GM19193 (cell line): ENCODE measurements around the gene KRT13.

ENCODE experiments used
- POLR2A ChIP-seq: IDR thresholded peaks from 4 replicates; pipeline ENCODE4 v1.6.1; 2011; ENCODE audit not compliant: insufficient read depth, insufficient read length; ENCODE audit errors: extremely low read depth

Gene KRT13

DNA sequence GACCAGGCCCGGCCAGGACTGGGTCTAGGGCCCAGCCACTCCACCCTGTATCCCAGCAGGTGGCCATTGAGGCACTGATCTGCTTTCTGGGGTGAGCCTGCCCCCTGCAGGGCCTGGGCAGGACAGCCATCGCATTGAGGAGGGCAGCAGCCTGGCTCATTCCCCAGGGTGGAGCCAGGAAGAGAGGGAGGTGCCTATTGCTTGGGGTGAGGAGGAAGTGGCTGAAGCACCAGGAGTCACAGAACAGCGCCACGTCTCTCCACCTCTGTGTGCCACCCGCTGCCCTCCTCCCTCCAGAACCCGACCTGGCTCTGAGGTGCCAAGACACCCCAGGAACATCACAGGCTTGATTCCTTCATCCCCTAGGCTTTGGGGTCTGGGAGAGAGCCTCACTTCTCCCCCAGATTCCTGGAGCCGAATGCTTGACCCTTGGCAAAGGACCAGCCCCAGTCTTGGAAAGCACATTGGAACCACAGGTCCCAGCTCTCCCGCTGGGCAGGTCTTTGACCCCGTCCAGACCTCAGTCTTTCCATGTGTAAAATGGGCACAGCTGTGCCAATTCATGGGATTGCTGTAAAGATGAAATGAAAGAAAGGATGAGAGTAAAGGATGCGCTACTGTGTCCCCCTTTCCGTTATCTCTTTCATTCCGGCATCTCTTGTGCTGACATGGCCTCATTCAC is 8.5 kb downstream of the KRT13 start:
- TF ChIP-seq POLR2A = no peak

DNA sequence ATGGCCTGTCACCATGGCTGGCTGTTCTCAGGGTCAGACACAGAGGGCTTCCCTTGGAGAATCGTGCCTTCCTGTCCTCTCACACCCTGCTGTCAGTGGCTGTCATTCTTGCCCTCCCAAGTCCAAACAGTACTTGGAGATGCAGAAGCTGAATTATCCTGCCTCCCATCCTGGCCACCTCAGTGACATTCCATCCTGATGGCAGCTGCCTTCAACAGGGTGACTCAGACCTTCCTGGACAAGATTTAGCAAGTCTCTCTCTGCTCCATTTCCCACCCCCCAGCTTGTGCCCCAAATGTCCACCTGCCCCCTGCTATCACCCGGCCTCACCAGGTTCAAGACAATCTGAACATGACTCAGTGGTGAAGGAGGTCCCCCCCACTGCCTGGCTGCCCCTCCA is 10.9 kb downstream of the KRT13 start:
- no peak for TF ChIP-seq POLR2A

GRCh38 chr17:41492771-41493170 is 12.6 kb downstream of the KRT13 start:
- TF ChIP-seq POLR2A = no peak

DNA sequence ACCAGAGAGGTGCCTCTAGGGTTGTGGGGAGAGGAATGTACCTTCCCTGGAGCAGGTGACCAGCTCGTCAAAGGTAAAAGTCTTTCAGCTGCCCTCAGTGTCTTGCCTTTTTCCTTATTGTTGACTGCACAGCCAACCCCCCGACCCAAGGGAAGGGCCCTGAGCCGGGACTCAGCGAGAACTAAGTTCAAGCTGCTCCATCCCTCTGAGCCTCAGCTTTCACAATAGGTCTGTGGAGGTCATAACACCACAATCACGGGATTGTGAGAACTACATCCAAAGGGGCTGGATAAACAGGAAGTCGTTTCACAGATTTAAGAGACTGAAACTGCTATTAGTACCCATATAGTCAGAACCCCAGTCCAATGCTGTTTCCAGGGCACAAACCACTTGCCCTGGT is 13.1 kb downstream of the KRT13 start:
- TF ChIP-seq POLR2A = no peak

DNA sequence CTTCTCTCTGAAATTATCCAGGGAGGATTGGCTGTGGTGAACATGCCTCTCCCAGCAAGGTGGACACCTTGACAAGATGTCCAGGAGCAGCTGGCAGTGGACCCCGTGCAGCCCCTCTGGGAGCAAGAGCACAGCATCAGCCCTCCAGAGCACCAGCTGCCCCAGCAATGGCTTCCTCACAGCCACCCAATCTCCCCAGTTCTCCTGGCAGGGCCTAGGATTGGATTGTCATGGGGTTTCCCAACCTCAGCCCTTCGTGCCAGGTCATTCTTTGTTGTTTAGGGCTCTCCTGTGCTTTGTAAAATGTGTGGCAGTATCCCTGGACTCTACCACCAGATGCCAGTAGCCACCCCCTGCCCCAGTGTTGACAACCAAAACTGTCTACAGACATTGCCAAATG is 13.9 kb downstream of the KRT13 start:
- no peak for TF ChIP-seq POLR2A

DNA sequence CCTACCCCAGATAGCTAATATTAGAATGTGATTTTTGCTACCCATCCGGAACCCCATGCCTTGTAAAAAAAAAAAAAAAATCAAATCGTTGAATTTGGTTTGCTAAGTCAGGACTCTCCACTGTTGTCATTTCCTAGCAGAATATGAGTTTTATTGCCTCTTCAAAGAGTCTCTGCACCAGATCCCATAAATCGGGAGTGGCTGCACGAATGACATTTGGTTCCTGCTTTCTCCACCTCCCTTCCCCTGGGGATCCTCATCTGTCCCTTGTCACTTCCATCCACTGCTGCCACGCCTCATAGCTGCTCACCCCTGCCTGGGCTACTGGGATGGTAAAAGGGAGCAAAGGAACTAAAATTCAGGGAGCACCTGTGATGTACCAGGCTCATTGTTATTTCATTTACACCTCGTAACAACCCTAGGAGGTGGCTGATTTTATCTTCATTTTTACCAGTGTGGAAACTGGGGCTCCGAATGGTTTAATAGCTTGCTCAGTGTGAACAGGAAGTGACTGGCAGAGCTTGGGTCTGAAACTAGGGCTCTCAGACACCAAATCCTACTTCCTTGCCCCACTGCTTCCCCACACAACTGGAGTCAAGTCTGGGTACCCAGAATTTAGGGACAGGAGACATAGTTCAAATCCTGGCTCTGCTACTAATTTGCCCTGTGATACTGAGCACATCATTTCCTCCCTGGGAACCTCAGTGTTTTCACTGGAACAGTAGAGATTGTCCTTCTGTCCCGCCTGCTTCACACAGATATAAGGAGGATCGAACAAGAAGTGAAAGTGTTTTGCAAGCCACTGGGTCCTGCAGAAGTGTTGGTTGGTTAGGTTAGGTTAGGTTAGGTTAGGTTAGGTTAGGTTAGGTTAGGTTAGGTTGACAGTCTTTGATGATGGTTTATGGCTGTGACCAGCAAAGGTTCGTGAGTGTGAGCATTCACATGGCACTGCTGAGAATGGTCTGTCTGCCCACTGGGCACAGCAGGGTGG is 15.1 kb downstream of the KRT13 start:
- no peak for TF ChIP-seq POLR2A

GRCh38 chr17:41489531-41489930 is 15.9 kb downstream of the KRT13 start, which contains the start of gene KRT36:
Gene KRT36 (minus strand): TSS chr17:41489910. CDS start chr17:41489864, 46 bp downstream.
- no peak for TF ChIP-seq POLR2A

DNA sequence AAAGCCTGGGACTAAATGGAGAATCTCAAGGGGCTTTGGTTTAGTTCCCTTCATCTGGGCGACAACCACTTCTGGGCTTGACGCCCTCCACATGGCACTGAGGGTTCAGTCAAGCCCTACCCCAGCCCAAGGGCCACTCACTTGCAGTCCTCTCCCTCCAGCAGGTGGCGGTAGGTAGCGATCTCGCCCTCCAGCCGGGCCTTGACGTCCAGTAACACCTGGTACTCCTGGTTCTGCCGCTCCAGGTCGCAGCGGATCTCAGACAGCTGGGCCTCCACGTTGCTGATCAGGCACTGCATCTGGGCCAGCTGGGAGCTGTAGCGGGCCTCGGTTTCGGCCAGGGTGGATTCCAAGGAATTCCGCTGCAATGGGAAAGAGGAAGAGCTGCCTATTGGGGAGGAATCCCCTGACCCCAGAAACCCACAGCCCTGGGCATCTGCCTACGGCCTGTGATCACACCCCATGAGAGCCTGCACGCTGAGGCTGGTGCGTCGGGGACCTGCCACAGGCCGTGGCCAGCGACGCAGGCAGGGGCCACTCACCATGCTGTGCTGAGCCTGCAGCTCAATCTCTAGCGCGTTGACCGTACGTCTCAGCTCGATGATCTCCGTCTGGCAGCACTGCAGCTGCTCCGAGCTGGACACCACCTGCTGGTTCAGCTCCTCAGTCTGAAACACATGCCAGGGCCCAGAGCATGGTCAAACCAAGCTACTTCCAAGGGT is 18.4 kb downstream of the KRT13 start:
- no peak for TF ChIP-seq POLR2A

DNA sequence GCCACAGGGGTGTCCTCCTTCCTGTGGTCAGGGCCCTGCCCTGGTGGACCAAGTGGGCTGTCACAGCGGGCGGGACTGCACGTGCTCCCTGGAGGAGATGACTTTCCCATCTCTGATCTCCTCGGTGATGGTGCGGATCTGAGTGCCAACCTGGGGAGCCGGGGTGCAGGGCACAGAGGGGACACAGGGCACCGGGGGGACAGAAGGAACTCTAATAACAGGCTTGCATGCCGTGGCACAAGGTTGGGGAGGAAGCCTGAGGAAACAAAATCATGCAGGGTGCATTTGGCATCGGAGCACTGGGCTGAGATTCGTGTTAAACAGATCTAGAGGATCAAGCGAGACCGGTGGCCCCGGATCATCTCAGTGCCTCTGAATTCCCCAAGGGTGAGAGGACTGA is 19.1 kb downstream of the KRT13 start:
- no peak for TF ChIP-seq POLR2A

- TF ChIP-seq POLR2A = no peak
These were observed 20.2 kb downstream of the KRT13 start for GRCh38 chr17:41484920-41485904.

DNA sequence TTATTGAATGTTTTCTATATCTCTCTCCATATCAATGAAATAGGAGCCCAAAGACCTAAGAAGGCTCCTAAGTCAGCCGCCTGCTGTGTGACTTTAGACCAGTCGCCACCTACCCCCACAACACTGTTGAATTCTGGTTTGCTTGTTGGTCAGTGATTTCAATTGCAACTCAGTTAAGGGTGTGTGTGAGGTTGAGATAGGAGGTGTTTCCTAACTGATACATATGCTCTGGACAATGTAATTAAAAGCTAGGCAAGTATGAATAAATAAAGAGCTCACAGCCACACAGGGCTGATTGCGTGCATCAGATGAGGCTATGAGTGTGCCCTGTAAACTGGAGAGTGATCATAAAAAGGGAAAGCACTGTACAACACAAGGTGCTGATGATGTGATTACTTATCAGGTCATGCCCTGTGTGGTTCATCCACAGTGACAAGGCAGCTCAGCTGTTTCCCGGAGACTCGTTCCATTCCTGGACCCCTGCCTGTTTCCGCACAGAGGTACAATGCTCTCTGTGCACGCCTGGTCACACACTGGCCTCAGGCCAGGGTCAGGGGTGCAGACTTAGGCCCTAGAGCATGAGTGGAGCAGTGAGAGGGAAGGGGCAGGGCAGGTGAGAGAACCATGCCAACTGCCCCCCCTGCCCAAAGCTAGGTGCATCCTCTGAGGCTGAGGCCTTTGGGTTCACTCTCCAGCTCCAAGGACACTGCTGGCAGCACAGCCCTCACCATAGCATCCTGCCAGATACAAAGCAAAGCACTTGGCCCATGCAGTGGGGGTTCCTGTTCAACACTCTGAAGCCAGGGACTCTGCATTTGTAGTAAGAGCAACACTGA is 21.2 kb downstream of the KRT13 start:
- no peak for TF ChIP-seq POLR2A

- TF ChIP-seq POLR2A = no peak
These were observed 21.9 kb downstream of the KRT13 start for GRCh38 chr17:41483531-41483930.

DNA sequence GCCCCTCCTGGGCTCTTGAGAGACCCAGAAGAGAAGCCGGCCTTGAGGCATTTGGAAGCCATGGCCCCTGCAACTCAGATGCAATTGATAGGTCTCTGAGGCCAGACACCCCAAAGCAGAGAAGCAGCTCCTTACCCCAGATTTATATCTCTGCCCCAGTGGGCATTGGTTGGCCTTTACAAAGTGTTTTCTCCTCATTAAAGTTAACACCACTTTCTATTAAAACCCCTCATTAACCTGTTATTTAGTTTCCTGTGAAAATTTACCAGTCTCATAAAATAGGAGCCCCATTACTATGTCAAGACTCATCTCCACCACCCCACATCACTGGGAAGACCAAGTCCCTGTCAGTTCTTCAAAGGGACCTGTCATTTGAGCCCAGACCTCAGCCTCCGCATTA is 24.4 kb downstream of the KRT13 start, which contains the start of gene KRT35:
Gene KRT35 (minus strand): TSS at position 116 of the 400 bp plus-strand sequence. CDS start 54 bp downstream, at position 62.
- no peak for TF ChIP-seq POLR2A
